LNCaP clone FGC (cell line): ENCODE results near the gene MED22.

ENCODE experiments used
- DNase-seq: peaks from one replicate; pipeline ENCODE4 v3.0.0-alpha.2; 2011; ENCODE audit warnings: low read depth
- H3K4me3 ChIP-seq: 2 replicates; pipeline ENCODE4 v1.5.1; 2011; ENCODE audit warnings: mild to moderate bottlenecking, low read depth, low read length, control low read depth
- CTCF ChIP-seq: IDR thresholded peaks from 2 replicates; pipeline ENCODE4 v1.5.1; 2012; ENCODE audit warnings: mild to moderate bottlenecking; ENCODE audit not compliant: control insufficient read depth, insufficient read depth; ENCODE audit errors: extremely low read depth

Gene MED22

GRCh38 chr9:133354766-133355165, 6.8 kb upstream of the MED22 start:
- DNase-seq = no peak
- peak overlapping the region; percentile 87 for H3K4me3 ChIP-seq

GRCh38 chr9:133353548-133353947, 5.6 kb upstream of the MED22 start:
- no peak for TF ChIP-seq CTCF
- DNase-seq = no peak
- H3K4me3 ChIP-seq = no peak overlapping the region

More at GRCh38 chr9:133354766-133355165, 6.8 kb upstream of the MED22 start:
- TF ChIP-seq CTCF = no peak

DNA sequence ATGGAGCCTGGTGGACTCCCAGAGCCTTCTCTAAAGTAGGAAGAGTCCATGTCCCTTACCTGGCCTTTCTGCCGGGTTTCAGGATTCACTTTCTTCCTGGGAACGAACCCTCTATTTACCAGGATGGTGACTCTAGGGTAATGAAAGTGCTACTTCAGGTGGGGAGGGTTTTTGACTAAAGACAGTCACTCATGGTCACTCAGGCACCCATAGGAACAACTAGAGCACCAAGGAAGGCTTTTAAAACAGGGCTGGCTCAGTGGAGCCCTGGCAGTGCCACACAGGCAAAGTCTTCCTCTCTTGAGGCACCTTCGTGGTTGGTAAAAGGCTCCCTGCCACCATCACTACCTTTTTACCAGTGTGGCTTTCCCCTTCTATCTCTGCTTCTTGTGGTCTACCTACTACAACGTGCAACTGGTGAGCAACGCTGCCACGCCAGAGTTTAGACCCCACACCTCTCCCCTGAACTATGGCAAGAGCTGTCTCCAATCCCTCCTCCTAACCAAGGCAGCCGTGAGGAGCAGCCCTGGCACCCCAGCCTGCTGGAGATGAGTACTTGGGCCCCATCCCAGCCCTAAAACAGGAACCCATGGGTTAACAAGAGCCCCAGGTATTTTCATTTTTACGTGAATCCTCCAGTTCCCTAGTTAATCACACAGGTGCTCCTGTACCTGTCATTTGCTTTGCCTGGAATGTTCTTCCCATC, 4.9 kb upstream of the MED22 start:
- no peak overlapping the region for H3K4me3 ChIP-seq

DNA sequence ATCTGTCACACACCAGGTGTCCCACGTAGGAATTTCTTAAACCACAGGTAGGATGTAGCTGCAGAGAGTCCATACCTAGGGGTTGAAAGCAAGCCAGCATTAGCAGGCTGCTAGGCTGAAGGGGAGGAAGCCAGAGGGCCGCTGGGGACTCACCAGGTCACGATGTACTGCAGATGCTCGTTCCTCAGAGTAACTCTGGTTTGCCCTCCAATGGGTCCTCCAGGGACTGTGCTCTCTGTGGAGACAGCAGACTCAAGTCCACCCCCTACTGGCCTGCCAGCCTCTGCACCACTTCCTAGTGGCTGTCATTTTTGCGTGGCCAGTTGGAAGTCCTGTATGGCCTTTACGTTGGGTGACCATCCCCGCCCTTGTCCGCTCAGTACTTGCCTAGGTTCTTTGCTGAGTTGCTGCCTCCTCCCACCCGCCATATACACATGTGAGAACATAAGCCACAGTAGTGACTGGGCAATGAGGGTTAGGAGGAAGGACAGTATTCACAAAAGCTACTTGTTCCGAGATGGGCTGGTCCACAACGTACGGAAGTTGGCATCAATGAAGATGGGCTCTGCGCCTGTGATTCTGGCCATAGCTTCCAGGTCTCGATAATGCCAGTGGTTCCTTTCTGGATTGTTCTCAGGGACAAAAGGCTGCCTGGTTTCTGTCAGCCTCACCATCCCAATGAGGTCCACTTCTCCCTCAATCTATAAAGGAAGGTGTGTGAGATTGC, 4.1 kb upstream of the MED22 start:
- H3K4me3 ChIP-seq = no peak overlapping the region
- peak; percentile 69 for DNase-seq
- TF ChIP-seq CTCF = peak; percentile 77

More for the DNA sequence above, 4.9 kb upstream of the MED22 start:
- no peak for DNase-seq
- TF ChIP-seq CTCF = no peak

- no peak for TF ChIP-seq CTCF
- no peak overlapping the region for H3K4me3 ChIP-seq
- DNase-seq = no peak
These were observed 3.6 kb upstream of the MED22 start for GRCh38 chr9:133351526-133351907.

DNA sequence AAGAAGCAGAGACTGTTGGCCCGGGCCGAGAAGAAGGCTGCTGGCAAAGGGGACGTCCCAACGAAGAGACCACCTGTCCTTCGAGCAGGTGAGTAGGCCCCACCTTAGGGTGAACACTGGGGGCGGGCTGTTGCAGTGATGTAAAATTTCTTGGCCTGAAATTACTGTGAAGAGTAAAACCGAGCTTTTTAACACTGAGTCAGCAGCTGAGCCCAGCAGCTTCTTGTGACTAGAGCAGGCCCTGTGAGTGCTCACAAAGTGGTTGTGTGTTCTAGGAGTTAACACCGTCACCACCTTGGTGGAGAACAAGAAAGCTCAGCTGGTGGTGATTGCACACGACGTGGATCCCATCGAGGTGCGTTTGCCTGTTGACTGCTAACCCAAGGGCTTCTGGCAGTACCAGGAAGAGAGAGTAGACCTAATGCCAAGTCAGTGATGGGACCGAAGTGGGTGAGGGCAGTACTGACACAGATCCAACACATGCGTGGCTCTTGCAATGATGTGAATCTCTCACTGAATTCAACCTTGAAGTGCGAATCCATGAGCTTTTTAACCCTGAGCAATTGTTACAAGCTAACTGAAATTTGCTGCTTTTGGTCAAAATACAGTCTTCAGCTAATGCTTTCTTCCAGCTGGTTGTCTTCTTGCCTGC, 2.2 kb upstream of the MED22 start:
- H3K4me3 ChIP-seq = peak overlapping the region; percentile 97
- no peak for TF ChIP-seq CTCF
- DNase-seq = no peak
